CD4-positive, alpha-beta memory T cell (primary cell): Measurements from ENCODE around the gene TRAP1. TPM values are rescaled to one million over a fixed set of nuclear protein-coding genes. Genes with fewer than 3 reads are reported as not detected.

Experiments used
- CTCF ChIA-PET: fragments of 350-600 bp; sonication (Branson Sonifier 250); formaldehyde crosslinking; loops from one replicate; lab custom pipeline; 2021; ENCODE audit warnings: inconsistent platforms; ENCODE audit not compliant: partially characterized antibody; lab: Charles Lee
- POLR2A ChIA-PET: fragments of 350-600 bp; sonication (Branson Sonifier 250); formaldehyde crosslinking; loops from one replicate; lab custom pipeline; 2021; ENCODE audit not compliant: partially characterized antibody; lab: Charles Lee
- DNase-seq, 5 donors: peaks; one replicate each; pipeline versions ENCODE4 v3.0.0 to v3.0.0-alpha.2; 2020 to 2022; ENCODE audit warnings: mixed read lengths in 1 of 5
- H3K27ac ChIP-seq: one replicate; pipeline ENCODE4 v1.7.0; 2013; ENCODE audit warnings: low read depth, low read length
- H3K27me3 ChIP-seq: 2 replicates; pipeline ENCODE4 v1.7.0; 2013; ENCODE audit warnings: mild to moderate bottlenecking, low read length, moderate library complexity; ENCODE audit not compliant: insufficient read depth
- H3K36me3 ChIP-seq: 2 replicates; pipeline ENCODE4 v1.7.0; 2013; ENCODE audit warnings: mild to moderate bottlenecking, low read length, moderate library complexity; ENCODE audit not compliant: insufficient read depth
- H3K4me1 ChIP-seq: 2 replicates; pipeline ENCODE4 v1.7.0; 2013; ENCODE audit warnings: mild to moderate bottlenecking, low read length, moderate library complexity; ENCODE audit not compliant: insufficient read depth
- H3K4me3 ChIP-seq, 2 donors: one replicate each; pipeline ENCODE4 v1.7.0; 2013; ENCODE audit warnings: low read length in 2 of 2, mild to moderate bottlenecking in 1 of 2
- H3K9me3 ChIP-seq, 2 donors: one replicate each; pipeline ENCODE4 v1.7.0; 2013; ENCODE audit warnings: low read length in 2 of 2, control low read depth in 1 of 2; ENCODE audit not compliant: control insufficient read depth in 1 of 2
- H3K27ac Mint-ChIP-seq, 7 donors: one replicate each; pipeline ENCODE4 v1.8.0; 2020 to 2021; ENCODE audit warnings: mixed read lengths in 7 of 7, mild to moderate bottlenecking in 6 of 7, inconsistent platforms in 3 of 7, moderate library complexity in 3 of 7
- H3K27me3 Mint-ChIP-seq, 2 donors: one replicate each; pipeline ENCODE4 v1.8.0; 2020 to 2021; ENCODE audit warnings: mixed read lengths in 2 of 2
- H3K36me3 Mint-ChIP-seq, 2 donors: one replicate each; pipeline ENCODE4 v1.8.0; 2020 to 2021; ENCODE audit warnings: mixed read lengths in 2 of 2, inconsistent platforms in 1 of 2, mild to moderate bottlenecking in 1 of 2
- H3K4me1 Mint-ChIP-seq, 4 donors: one replicate each; pipeline ENCODE4 v1.8.0; 2020 to 2021; ENCODE audit warnings: mixed read lengths in 4 of 4, mild to moderate bottlenecking in 1 of 4
- H3K4me3 Mint-ChIP-seq, 8 donors: one replicate each; pipeline ENCODE4 v1.8.0; 2020 to 2021; ENCODE audit warnings: mixed read lengths in 8 of 8, mild to moderate bottlenecking in 7 of 8, moderate library complexity in 6 of 8, inconsistent platforms in 3 of 8
- H3K9me3 Mint-ChIP-seq, 8 donors: one replicate each; pipeline ENCODE4 v1.8.0; 2020 to 2021; ENCODE audit warnings: mixed read lengths in 8 of 8, mild to moderate bottlenecking in 5 of 8, inconsistent platforms in 3 of 8, moderate library complexity in 1 of 8
- intact Hi-C: fragments of 100-400 bp; cut with micrococcal nuclease; formaldehyde crosslinking; loops from one replicate; pipeline ENCODE4 v1.15.1; 2023
- polyA plus RNA-seq, 2 donors: library from polyadenylated mRNA; unstranded; fragments of 300-500 nt; fragmentation: Illumina TruSeq; gene quantifications; one replicate each; pipeline ENCODE4 v1.2.3, GENCODE V29; 2021
- total RNA-seq, 2 experiments: library from RNA; stranded (reverse); gene quantifications; one replicate each; pipeline ENCODE4 v1.2.3, GENCODE V29; 2021

The TRAP1 gene
- total and polyA plus RNA-seq, 4 experiments from 2014 or later, result 56.4 to 111 (median 80.1) TPM

GRCh38 chr16:3731126-3731935 is 14.0 kb upstream of the TRAP1 start:
- Histone ChIP-seq H3K4me3 (no peak overlapping the region), H3K27ac (no peak overlapping the region), H3K9me3 (no peaks in the 10 kb centered on the region), H3K4me1 (no peaks in the 10 kb centered on the region), H3K27me3 (no peaks in the 10 kb centered on the region), H3K36me3 (peaks cover 71% of the 10 kb centered on the region)
- H3K4me1 Mint-ChIP-seq, result peaks cover 0 to 4% (median 0%) of the 10 kb centered on the region in 4 donors
- H3K9me3 Mint-ChIP-seq, result peaks cover 0 to 8% (median 0%) of the 10 kb centered on the region in 8 donors
- ChIA-PET POLR2A (interaction anchor here (1.6 kb wide), 1 partner anchor 14 kb away, joined by 5 read pairs; the partner anchor contains the start of gene TRAP1), CTCF (no interaction called here)
- intact Hi-C loops, result no loop called here
- no peaks in the 10 kb centered on the region for H3K27me3 Mint-ChIP-seq
- H3K4me3 Mint-ChIP-seq, result no peak overlapping the region
- H3K27ac Mint-ChIP-seq, result peak overlapping the region in 1 of 7 donors; percentile 46
- peaks cover 54 to 74% of the 10 kb centered on the region in 2 donors for H3K36me3 Mint-ChIP-seq
- no peak for DNase-seq

- H3K36me3 Mint-ChIP-seq, result peaks cover 45 to 65% of the 10 kb centered on the region in 2 donors
- peaks cover 62% of the 10 kb centered on the region for H3K36me3 ChIP-seq
Observed at GRCh38 chr16:3730161-3731125, 13.1 kb upstream of the TRAP1 start.

GRCh38 chr16:3729161-3730112 is 12.1 kb upstream of the TRAP1 start:
- ChIA-PET CTCF (no interaction called here), POLR2A (interaction anchor here (1.6 kb wide), 1 partner anchor 12 kb away, joined by 5 read pairs; the partner anchor contains the start of gene TRAP1)
- H3K4me3 Mint-ChIP-seq, result peak overlapping the region in 1 of 8 donors; percentile 12
- Histone ChIP-seq H3K4me1 (no peaks in the 10 kb centered on the region), H3K27ac (no peak overlapping the region), H3K9me3 (no peaks in the 10 kb centered on the region), H3K36me3 (peaks cover 52% of the 10 kb centered on the region), H3K27me3 (no peaks in the 10 kb centered on the region), H3K4me3 (no peak overlapping the region)
- H3K4me1 Mint-ChIP-seq, result peaks cover 0 to 4% (median 0%) of the 10 kb centered on the region in 4 donors
- peaks cover 0 to 5% (median 0%) of the 10 kb centered on the region in 8 donors for H3K9me3 Mint-ChIP-seq
- intact Hi-C loops, result no loop called here
- H3K27me3 Mint-ChIP-seq, result no peaks in the 10 kb centered on the region
- DNase-seq, result no peak
- H3K27ac Mint-ChIP-seq, result peak overlapping the region in 3 of 7 donors; percentile 2 to 64 (median 36)
- peaks cover 39 to 58% of the 10 kb centered on the region in 2 donors for H3K36me3 Mint-ChIP-seq

More at GRCh38 chr16:3730161-3731125, 13.1 kb upstream of the TRAP1 start:
- Mint-ChIP-seq H3K9me3 (peaks cover 0 to 8% (median 0%) of the 10 kb centered on the region in 8 donors), H3K27me3 (no peaks in the 10 kb centered on the region), H3K27ac (peak overlapping the region in 4 of 7 donors; percentile 21 to 75 (median 40)), H3K4me1 (peaks cover 0 to 4% (median 0%) of the 10 kb centered on the region in 4 donors), H3K4me3 (peak overlapping the region in 1 of 8 donors; percentile 12)
- H3K27ac ChIP-seq, result no peak overlapping the region
- H3K4me3 ChIP-seq, result no peak overlapping the region
- intact Hi-C loops, result no loop called here
- CTCF ChIA-PET, result no interaction called here
- POLR2A ChIA-PET, result no interaction called here
- no peaks in the 10 kb centered on the region for H3K4me1 ChIP-seq
- no peaks in the 10 kb centered on the region for H3K9me3 ChIP-seq
- no peaks in the 10 kb centered on the region for H3K27me3 ChIP-seq
- no peak for DNase-seq

- peaks cover 34 to 52% of the 10 kb centered on the region in 2 donors for H3K36me3 Mint-ChIP-seq
Observed at GRCh38 chr16:3728424-3729160, 11.3 kb upstream of the TRAP1 start.

GRCh38 chr16:3727806-3728381 is 10.6 kb upstream of the TRAP1 start:
- Histone ChIP-seq H3K9me3 (no peaks in the 10 kb centered on the region), H3K4me1 (no peaks in the 10 kb centered on the region), H3K27ac (no peak overlapping the region), H3K27me3 (no peaks in the 10 kb centered on the region), H3K4me3 (no peak overlapping the region), H3K36me3 (peaks cover 47% of the 10 kb centered on the region)
- intact Hi-C loops, result no loop called here
- Mint-ChIP-seq H3K36me3 (peaks cover 34 to 48% of the 10 kb centered on the region in 2 donors), H3K27me3 (no peaks in the 10 kb centered on the region), H3K4me3 (peak overlapping the region in 1 of 8 donors; percentile 25), H3K9me3 (peaks cover 0 to 5% (median 0%) of the 10 kb centered on the region in 8 donors), H3K4me1 (peaks cover 0 to 4% (median 0%) of the 10 kb centered on the region in 4 donors), H3K27ac (peak overlapping the region in 2 of 7 donors; percentile 47 to 68)
- POLR2A ChIA-PET, result interaction anchor here (1.6 kb wide), 1 partner anchor 11 kb away, joined by 5 read pairs; the partner anchor contains the start of gene TRAP1
- CTCF ChIA-PET, result no interaction called here
- no peak for DNase-seq

More at GRCh38 chr16:3728424-3729160, 11.3 kb upstream of the TRAP1 start:
- Mint-ChIP-seq H3K27me3 (no peaks in the 10 kb centered on the region), H3K9me3 (peaks cover 0 to 5% (median 0%) of the 10 kb centered on the region in 8 donors), H3K27ac (no peak overlapping the region), H3K4me3 (no peak overlapping the region), H3K4me1 (peaks cover 0 to 4% (median 0%) of the 10 kb centered on the region in 4 donors)
- no peak overlapping the region for H3K27ac ChIP-seq
- no peak for DNase-seq
- intact Hi-C loops, result no loop called here
- no peaks in the 10 kb centered on the region for H3K4me1 ChIP-seq
- CTCF ChIA-PET, result no interaction called here
- H3K4me3 ChIP-seq, result no peak overlapping the region
- H3K27me3 ChIP-seq, result no peaks in the 10 kb centered on the region
- POLR2A ChIA-PET, result interaction anchor here (1.6 kb wide), 1 partner anchor 11 kb away, joined by 5 read pairs; the partner anchor contains the start of gene TRAP1
- H3K9me3 ChIP-seq, result no peaks in the 10 kb centered on the region
- H3K36me3 ChIP-seq, result peaks cover 47% of the 10 kb centered on the region
